HPDE6-E6E7 (cell line): ENCODE measurements around the gene SUMO4.

Experiments used
- DNase-seq: peaks from one replicate; pipeline ENCODE4 v3.0.0; 2011; ENCODE audit warnings: missing footprints; ENCODE audit errors: extremely low spot score

Gene SUMO4

DNA sequence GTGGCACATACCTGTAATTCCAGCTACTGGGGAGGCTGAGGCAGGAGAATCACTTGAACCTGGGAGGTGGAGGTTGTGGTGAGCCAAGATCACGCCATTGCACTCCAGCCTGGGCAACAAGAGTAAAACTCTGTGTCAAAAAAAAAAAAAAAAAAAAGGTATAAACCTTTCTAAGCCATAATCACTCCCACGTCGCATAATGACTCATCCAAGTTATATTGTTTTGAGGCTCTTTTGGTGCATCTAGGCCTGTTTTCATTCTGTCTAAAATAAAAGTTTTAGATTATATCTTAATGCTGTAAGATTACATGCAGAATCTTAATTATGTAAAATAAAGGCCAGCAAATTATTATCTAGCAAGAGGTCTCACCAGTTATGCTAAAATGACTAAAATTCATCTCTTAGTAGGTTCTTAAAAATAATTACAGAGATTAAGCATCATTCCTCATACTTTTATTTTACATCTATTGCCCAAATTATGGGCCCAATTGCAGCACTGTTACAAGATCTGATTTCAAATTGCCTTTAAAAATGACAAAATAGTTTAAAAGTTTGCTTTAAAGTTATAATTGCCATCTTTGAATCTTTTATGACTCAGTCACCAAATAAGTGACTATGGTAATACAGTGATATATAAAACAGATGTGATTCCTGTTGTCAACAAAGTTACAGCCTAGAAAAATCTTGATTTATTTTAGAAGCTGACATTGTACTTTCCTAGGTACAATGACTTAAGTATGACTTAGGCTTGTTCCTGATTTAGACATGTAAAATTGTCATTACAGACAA lies 10.4 kb upstream of the SUMO4 start:
- DNase-seq: no peak

DNA sequence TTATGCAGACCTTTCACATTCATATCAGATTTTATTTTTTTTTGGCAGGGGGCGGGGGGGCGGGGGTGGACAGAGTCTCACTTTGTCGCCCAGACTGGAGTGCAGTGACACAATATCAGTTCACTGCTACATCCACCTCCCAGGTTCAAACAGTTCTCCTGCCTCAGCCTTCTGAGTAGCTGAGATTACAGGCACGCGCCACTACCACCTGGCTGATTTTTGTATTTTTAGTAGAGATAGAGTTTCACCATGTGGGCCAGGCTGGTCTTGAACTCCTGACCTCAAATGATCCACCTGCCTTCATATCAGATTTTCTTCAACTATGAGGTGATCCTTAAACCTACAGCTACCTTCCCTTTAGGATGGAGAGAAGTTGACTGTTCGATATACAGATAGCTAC lies 8.0 kb upstream of the SUMO4 start:
- DNase-seq: no peak

DNA sequence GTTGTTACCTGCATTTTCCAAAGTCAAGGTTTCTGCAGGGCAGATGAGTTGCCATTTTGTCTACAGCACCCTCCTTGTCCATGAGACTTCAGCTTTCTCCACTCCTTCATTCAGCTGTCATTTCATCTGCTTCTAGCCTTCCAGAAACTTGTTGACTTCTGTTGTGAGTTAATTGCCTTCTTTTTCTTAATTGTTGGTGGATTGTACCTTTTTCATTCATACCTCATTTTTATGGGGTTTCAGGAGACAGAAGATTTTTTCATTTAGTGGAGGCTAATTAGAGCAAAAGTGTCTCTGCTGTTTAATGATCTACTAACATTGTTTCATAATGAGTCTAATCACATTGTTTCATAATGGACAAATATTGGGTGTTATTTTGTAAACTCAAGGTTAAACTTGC lies 7.5 kb upstream of the SUMO4 start:
- no peak for DNase-seq

DNA sequence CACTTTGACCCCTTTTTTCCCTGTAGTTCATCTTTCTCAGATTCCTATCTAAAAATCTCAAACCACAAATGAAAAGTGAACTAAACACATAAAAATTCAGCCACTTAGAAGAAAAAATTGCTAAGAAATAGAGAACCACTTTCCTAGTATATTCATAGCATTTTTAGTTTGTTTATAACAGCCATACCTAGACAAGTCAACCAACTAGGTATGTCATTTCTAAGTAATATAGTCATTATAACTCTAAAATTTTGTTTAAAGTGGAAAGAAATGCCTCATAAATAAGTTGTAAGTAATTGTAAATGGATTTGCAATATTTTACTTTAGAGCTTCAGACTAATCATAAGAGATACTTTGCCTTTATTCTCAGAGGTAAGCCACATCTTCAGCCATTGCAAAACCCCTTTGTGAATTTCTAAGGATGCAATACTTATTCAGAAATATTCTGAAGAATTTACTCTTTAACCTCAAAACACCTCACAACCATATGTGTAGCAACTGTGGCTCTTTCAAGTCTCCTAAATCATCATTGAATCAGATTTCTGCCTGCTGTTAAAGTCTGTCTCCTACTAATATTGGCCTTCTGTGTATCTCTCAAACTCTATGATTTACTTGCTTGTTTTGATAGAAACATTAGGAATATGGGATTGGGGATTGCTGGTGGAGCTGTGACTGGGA lies 6.9 kb upstream of the SUMO4 start:
- DNase-seq: no peak

DNA sequence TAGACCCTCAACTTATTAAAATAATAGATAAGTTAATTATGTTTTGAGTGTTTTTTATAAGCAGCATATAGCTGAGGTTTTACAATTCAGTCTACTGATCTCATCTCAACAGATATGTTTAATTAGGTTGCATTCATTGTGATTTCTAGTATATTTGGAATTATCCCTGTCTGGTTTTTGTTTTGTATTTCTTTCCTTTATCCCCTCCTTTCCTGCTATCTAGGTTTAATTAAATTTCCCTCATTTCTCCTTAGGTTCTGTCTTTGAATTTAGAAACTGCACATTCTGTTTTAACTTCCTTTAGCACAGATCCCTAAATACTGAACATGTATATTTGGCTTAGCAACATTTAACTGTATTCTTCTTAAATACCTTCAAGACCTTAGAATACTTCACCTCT lies 4.9 kb upstream of the SUMO4 start:
- DNase-seq: no peak

DNA sequence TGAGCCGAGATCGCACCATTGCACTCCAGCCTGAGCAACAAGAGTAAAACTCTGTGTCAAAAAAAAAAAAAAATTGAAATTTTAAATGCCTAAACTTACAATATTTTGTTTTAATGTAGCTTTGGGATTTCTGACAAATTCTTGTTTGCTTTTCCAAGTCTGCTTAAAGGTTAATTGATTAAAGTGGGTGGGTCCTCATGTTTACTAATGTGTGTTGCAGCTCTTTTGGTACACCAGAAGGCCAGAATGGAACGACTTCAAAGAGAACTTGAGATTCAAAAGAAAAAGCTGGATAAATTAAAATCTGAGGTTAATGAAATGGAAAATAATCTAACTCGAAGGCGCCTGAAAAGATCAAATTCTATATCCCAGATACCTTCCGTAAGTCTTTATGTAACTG lies 2.7 kb upstream of the SUMO4 start:
- DNase-seq: no peak

DNA sequence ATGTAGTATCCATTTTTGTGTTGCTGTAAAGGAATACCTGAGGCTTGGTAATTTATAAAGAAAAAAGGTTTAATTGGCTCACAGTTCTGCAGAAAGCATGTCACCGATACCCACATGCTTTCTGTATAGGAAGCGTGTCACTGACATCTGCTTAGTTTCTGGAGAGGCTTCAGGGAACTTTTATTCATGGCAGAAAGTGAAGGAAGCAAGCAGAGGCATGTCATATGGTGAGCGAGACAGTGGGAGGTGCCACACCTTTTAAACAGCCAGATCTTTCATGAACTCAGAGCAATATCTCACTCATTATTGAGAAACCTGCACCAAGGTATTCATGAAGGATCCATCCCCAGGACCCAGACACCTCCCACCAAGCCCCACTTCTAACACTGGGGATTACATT lies 3.5 kb downstream of the SUMO4 start:
- no peak for DNase-seq

DNA sequence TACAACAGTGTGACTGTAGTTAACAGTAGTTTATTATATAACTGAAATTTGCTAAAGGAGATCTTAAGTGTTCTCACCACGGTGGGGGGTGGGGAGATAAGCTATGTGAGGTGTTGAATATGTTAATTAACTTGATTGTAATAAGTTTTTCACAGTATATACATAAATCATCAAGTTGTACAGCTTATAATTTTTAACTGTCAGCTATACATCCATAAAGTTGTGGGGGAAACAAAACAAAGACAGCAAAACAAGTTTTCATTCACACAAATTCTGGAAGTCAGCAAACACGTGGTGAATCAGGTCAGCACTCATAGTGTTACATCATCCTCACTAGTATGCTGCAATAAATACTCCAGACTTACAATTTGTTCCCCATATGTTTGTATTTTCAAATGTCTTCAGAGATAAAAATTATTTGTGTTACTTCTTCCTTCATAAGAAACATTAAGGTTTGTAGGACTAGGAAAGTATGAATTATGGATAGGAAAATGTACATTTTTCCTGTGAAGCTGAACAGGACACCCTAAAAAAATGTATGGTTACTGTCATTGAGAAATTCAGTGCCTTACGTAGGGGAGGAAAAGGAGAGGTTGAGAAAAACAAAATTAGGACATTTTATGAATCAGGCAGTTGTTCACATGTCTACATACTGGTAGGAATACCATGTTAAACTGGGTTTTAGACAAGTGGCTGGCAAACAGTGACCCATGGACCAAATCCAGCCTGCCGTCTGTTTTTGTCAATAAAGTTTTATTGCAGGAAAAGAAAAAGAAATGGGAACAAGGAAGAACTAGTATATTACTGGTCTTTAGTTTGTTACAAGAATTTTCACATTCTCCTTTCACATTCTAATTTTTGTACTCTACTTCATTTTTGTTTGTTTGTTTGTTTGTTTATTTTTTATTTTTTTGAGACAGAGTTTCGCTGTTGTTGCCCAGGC lies 6.0 kb downstream of the SUMO4 start:
- no peak for DNase-seq

DNA sequence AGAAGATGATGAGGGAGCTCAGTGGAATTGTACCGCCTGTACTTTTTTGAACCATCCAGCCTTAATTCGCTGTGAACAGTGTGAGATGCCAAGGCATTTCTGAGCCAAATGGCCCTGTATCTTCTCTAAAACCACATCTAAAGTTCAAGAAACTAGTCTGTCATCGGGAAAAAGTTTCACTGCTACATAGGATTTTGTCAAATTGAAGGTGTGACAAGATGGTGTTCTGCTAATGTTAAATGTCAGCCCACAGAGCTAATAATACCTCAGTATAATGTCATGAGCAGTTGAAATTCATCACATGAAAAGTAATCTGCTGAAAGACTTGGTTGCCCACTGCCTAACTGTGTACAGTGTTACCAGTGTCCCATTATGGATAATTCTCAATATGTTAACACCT lies 9.6 kb downstream of the SUMO4 start:
- DNase-seq: no peak

DNA sequence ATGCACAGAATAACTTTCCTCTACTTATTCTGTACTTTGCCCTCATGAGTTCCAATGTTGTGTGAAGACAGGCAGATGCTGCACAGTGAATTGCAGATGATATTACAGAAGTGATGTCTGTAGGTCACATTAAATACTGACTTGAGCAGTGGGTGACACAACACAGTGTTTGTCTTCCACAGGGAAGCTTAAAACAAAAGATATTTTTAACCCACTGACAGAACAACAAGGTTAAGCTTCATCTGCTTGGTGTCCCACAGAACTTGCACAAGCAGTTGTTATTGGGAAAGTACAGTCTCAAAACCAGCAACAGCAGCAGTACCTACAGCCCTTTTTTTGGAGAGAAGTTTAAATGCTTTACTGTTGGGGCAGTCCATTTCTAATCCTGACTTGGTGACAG lies 10.5 kb downstream of the SUMO4 start:
- no peak for DNase-seq

DNA sequence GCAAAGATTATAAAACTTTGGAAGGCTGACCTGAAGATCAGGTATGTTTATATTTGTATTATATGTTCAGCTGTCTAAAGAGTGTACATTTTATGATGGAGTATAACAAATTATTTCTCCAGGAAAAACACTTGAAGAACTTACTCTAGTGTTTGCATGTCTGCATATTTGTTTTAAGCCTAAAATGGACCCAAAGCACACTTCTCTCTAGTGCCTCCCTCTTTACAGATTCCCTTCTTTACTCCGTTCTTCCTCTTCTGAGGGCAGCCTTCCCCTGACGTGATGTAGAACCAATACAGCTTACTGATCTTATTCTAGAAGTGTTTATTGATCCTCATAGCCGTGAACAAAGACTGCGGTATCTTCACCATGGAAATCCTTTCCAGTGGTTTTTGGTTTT lies 13.9 kb downstream of the SUMO4 start:
- DNase-seq: no peak

DNA sequence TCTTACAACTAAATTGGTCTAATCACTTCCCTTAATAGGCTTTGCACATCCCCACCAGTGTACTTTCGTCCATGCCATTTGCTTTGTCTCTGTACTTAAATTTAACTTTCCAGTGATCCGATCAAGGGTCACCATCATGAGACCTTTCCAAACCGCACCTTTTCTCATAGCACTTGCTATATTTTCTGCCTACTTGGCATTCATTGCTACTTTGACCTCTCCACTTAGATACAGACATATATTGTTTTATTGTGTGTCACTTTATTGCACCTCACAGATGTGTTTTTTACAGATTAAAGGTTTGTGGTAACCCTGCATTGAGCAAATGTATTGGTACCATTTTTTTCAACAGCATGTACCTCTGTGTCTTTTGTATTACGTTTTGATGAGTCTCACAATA lies 14.8 kb downstream of the SUMO4 start:
- no peak for DNase-seq

DNA sequence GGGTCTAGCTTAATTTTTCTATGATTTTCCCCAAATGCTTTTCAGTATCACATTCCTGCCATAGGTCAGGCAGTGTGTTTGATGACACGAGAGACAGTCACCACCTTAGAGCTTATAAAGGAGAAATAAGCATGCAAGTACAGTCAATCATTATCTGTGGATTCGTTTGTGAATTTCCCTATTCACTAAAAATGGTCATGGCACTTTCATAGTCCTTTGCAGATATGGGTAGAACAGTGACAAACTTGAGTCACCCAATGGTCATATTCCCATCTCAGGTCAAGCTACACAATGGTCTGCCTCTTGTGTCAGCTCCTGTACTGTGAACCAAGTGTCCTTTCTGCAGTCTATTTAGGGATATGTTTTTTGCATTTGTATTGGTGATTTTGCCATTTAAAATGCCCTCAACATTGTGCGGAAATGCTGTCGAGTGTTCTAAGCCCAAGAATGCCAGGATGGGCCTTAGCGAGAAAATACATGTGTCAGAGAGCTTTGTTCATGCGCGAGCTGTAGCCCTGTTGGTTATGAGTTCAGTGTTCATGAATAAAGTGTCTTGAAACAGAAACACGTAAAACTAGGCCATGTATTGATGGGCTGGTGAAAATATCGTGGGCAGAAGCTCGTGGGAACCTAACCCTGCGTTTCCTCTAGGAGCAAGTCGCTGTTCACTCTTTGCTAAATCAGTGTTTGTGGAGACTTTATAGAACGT lies 19.8 kb downstream of the SUMO4 start:
- no peak for DNase-seq

DNA sequence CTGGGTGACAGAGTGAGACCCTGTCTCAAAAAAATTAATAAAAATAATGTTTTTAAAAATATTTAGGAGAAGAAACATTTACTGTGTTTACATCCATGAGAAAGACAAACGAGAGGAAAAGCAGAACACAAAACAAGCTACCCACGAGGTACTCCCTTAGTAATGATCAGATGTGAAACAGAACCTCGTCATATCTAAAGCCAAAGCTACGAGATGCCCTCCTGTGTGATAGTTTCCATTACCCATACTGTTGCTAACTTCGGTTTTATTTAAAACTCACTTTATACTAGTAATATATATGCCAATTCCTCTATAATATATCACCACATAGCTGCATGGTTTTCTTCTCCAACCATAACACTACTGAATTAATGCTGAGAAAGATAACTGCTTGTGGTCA lies 21.1 kb downstream of the SUMO4 start:
- no peak for DNase-seq

DNA sequence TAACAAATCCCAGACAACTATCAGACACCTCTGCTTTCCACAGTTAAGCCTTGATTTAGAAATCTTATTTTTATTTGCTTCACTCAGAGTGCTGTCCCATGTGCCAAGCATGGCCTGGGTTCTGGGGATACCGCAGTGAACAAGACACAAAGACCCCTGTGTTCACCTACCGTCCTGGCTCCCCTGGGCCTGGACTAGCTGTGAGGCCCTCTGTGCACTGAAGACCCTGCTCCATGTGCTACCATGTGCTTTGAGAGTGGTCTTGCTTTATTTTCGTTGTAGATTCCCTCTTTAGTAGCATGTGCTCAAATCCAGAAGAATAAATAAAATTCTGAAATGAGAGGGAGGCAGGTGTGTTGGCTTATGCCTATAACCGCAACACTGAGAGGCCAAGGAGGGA lies 22.5 kb downstream of the SUMO4 start:
- DNase-seq: no peak

DNA sequence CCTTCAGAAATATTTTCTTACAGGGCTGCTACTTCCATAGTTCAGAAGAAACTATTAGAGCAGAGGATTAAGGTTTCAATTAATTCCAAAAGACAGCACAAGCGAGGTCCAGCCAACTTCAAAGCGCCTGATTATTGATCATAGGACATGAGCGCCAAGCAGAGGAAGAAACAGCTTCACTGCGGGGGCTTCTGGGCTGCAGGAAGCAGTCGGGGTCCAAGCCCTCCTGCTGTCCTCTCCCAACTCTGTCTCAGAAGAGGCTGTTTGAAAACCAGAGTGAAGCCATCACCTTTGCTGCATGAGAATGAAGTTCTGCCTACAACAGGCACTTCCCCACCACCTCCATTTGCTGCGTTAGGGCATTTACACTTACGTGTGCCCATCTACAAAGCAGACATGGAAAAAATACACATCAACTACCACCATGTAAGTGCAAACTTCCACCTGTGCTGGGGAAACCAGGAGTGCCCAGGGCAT lies 23.9 kb downstream of the SUMO4 start:
- DNase-seq: no peak

DNA sequence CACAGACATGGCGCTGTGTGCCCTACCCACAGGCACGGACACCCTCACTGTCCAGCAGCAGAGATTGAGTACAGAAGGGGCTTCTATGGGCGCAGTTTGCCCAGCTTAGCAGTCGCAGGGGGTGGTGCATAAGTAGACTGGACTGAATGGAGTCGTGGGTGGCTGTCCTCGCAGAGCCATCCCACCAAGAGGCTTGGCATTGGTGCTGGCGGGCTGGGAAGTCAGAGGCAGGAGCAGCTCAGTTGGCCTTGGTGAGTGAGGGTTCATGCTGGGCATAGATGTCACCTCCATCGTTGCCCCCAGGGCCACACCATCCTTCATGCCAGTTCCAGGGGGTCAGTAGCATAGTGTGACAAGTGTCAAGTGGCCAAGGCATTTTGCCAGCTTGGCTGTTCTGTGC lies 25.2 kb downstream of the SUMO4 start:
- DNase-seq: no peak

DNA sequence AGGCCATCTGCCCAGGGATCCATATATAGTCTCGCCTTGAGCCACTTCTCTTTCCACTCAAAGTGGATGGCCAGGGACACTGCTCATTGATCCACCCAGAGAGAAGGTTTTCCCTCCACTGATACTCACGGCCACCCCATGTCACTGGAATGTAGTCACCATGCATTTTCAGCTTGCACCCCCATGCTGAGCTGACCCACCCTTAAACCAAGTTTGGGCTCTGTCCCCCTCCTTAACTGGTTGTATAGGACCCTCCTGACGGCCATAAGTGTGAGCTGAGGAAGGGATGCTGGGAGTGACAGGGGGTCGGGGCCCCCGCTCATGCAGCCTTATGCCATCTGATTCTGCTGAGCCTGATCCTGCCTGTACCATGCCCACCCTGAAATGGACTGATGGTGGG lies 25.7 kb downstream of the SUMO4 start:
- DNase-seq: no peak

DNA sequence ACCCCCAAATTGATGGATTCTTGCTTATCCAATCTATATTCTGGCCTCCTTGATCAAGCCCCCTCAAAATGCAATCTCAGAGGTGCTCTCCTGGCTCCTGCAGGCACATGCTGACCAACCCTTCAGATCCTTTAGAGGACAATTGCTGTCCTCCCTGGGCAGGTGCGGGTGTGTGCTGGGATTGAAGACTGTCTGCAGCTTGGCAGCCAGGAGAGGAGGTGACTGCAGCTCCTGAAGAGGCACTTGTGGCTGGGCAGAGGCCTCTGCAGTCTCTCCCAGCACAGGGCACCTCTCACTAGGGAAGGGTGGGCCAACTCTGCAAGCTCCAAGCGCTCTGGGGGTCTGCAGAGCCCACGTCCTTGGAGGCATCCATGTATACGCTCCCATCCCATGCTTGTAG lies 28.5 kb downstream of the SUMO4 start:
- DNase-seq: no peak

DNA sequence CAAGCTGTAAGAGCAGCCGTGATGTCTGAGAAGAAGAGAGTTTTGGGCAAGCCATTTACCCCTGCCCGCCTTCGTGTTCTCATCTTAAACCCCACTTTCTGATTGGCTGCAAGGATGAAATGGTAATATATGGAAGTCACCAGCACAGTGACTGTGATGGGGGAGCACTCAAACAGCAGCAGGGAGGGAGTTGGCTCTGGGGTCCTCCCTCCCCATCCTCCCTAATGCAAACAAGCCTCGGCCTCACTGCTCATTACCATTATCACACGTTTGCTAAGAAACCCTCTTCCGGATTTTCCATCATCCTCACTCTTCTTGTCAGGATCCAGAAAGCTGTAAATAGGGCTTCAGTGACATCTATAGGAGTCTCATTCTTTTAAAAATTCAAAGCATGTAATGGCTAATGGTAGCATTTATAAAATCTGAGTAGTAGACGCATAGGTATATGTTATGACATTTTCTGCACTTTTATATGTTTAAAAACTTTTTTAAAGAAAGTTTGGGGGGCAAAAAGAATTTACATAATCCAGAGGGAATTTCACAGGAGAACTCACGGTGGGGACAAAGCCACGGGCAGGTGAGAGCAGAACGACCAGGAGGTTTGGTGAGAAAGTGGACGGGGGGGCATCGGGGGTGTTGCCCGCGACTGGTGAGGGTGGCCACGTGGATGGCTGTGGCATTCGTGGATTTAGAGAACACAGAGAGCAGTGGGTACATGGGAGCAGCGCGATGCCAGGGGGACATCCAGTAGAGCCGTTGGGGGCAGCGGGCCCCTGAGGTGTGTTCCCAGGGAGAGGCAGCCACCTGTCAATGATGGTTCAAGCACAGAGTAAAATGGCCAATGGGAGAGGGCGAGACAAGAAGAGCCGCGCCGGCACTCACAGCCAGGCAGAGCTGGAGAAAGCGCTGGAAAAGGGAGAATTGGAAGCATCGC lies 29.6 kb downstream of the SUMO4 start:
- no peak for DNase-seq
